Left ventricle myocardium superior (tissue), 1 donor: ENCODE measurements around the gene NECAP2. TPM values are rescaled to one million over a fixed set of nuclear protein-coding genes. Genes with fewer than 3 reads are reported as not detected.
"Not testable (repeated sequence)": the region's sequence is repeated elsewhere in the genome, so short reads cannot be mapped to it uniquely, and the experiment has no call there.

ENCODE experiments used
- ATAC-seq: fragments of 200-7000 bp; cut with Tn5 transposase; one replicate; pipeline ENCODE4 v1.9.1; 2020; ENCODE audit warnings: mild to moderate bottlenecking, moderate library complexity
- DNase-seq: peaks from one replicate; pipeline ENCODE4 v3.0.0-alpha.2; 2020
- intact Hi-C: fragments of 100-400 bp; cut with micrococcal nuclease; formaldehyde crosslinking; loops from one replicate; pipeline ENCODE4 v1.11.0; 2022
- total RNA-seq: library from RNA; stranded (reverse); fragmentation: NEBNext Ultra II Directional; extraction: Animal tissue kit (Norgen Biotek cat#: 25700); gene quantifications from one replicate; pipeline ENCODE4 v1.2.1, GENCODE V29; 2021
- donor health status: DM: no; HTN: yes; CAD: no; lungs with severe emphysema.

The NECAP2 gene
- total RNA-seq, 1 donor from 2014 or later = 13.7 TPM

- intact Hi-C loops, DNase-seq: not testable (repeated sequence)
- ATAC-seq = peak; percentile 27
Measured at GRCh38 chr1:16486316-16486715, 45.8 kb downstream of the NECAP2 start.

- intact Hi-C loops, ATAC-seq, DNase-seq: not testable (repeated sequence)
Measured at GRCh38 chr1:16487011-16487410, 46.5 kb downstream of the NECAP2 start.

GRCh38 chr1:16489195-16489880, 48.8 kb downstream of the NECAP2 start:
- DNase-seq, intact Hi-C loops, ATAC-seq: not testable (repeated sequence)

- DNase-seq (no peak), ATAC-seq (no peak)
- intact Hi-C loops = no loop called here
Measured at GRCh38 chr1:16491056-16491675, 50.6 kb downstream of the NECAP2 start.

GRCh38 chr1:16492937-16493336, 52.4 kb downstream of the NECAP2 start:
- DNase-seq, intact Hi-C loops: not testable (repeated sequence)

GRCh38 chr1:16493731-16494130, 53.2 kb downstream of the NECAP2 start:
- DNase-seq, intact Hi-C loops, ATAC-seq: not testable (repeated sequence)

More at GRCh38 chr1:16492937-16493336, 52.4 kb downstream of the NECAP2 start:
- not testable (repeated sequence) for ATAC-seq

- intact Hi-C loops, DNase-seq, ATAC-seq: not testable (repeated sequence)
Measured at GRCh38 chr1:16497474-16497904, 57.0 kb downstream of the NECAP2 start.

DNA sequence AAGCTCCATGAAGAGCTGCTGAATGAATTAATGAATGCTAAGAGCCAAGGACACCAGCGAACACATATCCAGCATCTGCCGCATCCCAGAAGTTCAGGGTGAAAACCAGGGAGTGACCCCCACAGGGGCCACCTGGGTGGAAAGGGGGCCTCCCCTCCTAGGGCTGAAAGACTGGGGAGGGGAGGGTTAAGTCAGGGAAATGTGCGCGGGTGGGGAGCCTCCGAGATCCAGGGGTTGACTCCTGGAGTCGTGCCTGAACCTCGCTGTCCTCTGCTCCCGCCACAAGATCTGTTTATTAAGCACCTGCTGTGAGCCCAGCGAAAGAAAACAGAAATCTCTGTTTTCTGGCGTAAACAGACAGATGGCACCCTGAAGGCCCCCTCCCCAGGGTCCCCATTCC, 57.5 kb downstream of the NECAP2 start:
- ATAC-seq, DNase-seq, intact Hi-C loops: not testable (repeated sequence)

DNA sequence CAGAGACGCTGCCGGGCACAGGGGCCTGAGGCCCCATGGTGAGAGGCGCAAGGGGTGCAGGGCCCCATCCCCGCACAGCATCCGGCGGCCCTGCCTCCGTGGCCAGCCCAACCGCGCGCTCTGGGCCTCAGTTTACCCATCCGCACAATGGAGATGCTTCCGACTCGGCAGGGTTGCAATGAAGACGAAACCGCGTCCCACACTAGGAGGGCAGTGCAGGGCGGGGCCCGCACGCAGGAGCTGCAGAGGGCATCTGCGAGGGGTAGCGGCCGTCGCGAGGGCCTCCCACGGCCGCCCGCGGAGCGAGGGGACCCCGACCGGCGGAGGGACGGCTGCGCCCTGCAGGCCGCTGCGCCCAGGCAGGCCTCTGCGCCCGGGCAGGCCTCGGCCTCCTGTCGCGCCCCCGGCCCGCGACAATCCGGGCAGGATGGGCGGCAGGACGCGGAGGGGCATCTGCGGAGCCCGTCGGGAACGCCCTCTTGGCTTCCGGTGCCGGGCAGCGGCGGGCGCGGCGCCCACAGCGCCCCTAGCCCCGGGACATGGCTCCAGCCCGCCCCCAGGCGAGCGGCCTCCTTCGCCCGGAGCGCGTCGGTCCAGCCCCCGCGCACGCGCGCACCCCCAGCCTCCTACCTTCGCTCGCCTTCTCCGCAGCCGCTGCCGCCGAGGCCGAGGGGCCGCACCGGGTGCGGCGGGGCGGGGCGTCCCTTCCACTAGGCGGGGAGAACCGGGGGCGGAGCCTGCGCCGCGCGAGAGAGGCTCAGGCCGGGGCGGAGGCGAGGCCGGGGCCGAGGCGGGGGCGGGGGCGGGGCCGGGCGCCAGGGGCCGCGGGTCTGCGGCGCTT, 58.3 kb downstream of the NECAP2 start:
- intact Hi-C loops = no loop called here
- peak; percentile 97 for DNase-seq
- peak; percentile 97 for ATAC-seq

- intact Hi-C loops, ATAC-seq: not testable (repeated sequence)
Measured at GRCh38 chr1:16500466-16500865, 59.9 kb downstream of the NECAP2 start.

GRCh38 chr1:16500975-16501374, 60.5 kb downstream of the NECAP2 start:
- intact Hi-C loops, DNase-seq, ATAC-seq: not testable (repeated sequence)

More at GRCh38 chr1:16500466-16500865, 59.9 kb downstream of the NECAP2 start:
- not testable (repeated sequence) for DNase-seq

- intact Hi-C loops, ATAC-seq, DNase-seq: not testable (repeated sequence)
Measured at GRCh38 chr1:16501446-16501845, 60.9 kb downstream of the NECAP2 start.

DNA sequence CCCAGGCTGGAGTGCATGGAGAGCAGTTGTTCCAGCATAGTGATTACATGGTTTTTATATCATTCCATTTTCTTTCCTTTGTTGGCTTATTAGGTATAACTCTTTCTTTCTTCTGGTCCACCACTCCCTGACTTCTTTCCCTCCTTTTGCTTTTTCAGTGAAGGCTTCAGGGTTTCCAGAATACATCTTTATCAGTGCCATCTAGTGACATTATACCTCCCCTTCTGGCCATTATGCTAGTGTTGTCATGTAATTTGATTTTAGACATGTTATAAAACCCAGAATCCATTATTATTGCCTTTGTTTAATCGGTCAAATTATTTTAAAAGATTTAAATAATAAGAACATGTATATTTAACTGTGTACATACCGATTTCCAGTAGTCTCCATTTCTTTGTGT, 63.0 kb downstream of the NECAP2 start:
- intact Hi-C loops = no loop called here
- DNase-seq (no peak), ATAC-seq (no peak)

- DNase-seq, intact Hi-C loops, ATAC-seq: not testable (repeated sequence)
Measured at GRCh38 chr1:16505870-16506269, 65.3 kb downstream of the NECAP2 start.

- intact Hi-C loops = not testable (repeated sequence)
Measured at GRCh38 chr1:16506364-16507136, 66.0 kb downstream of the NECAP2 start.

GRCh38 chr1:16508861-16509445, 68.4 kb downstream of the NECAP2 start:
- ATAC-seq, DNase-seq, intact Hi-C loops: not testable (repeated sequence)

More at GRCh38 chr1:16506364-16507136, 66.0 kb downstream of the NECAP2 start:
- not testable (repeated sequence) for DNase-seq, ATAC-seq
